NCI-H2196 treated with DMSO at 0.1 percent for 48 hours (cell line): ENCODE measurements around the gene CNKSR3.
A peak's percentile ranks its signal among the peaks of the same experiment; 100 is the strongest.
"Not testable (repeated sequence)": the region's sequence is repeated elsewhere in the genome, so short reads cannot be mapped to it uniquely, and the experiment has no call there.

Source experiments
- DNase-seq: peaks from one replicate; lab custom pipeline; 2025; ENCODE audit not compliant: unreplicated experiment; lab: John Stamatoyannopoulos, UW

Gene CNKSR3

GRCh38 chr6:154510144-154510905 lies at the start of gene CNKSR3:
Gene CNKSR3, minus strand, starts transcription at chr6:154510685. Its CDS starts 571 bp downstream, at chr6:154510114.
- DNase-seq, result peak; percentile 85

GRCh38 chr6:154558984-154559383 lies 48.5 kb upstream of the CNKSR3 start:
- no peak for DNase-seq

- DNase-seq, result no peak
Observed at GRCh38 chr6:154558513-154558912, 48.0 kb upstream of the CNKSR3 start.

DNA sequence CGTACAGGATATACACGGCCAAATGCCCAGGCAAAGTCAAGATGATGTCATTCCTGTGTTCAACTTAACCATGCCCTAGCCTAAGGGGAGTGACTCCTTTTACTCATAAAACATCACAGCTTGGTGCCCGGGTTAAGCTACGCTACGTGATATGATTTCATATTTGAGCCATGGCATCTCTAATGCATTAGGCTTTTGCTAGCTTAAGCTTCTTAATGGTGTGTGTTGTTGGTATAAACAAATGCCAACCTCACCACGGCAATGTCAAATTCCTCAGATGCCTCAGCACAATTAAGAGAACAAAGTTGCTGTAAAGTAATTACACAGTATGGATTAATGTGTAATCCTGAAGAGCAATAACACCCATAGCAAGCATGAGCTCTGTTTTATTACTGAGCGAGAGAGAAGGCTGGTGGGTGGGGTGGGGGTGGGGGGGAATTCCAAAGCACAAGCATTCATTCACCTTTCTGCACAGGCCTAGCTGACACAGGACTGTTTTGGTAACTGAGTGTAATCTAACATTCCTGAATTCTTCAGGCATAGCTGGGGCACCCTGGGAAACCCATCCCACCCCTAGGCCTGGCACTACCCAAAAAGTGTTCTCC lies 44.7 kb upstream of the CNKSR3 start:
- DNase-seq, result no peak

DNA sequence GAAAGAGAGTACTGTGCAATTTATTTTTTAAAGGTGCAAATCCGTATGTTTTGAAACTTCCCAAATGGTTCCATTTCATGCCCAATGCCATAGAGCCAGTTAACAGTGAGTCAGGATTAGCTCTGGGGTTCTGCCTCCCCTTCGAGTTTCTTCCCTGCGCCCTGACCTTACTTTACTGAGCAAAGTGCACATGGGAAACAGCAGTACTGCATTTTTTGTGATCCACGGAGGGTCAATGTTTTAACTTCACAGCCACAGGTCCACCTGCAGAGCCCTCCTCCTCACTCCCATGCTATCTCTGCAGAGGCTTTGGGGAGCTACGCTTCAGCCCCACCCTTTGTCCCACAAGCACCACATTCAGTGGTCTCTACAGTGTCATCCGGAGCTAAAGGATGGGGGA lies 44.0 kb upstream of the CNKSR3 start:
- DNase-seq, result no peak

DNA sequence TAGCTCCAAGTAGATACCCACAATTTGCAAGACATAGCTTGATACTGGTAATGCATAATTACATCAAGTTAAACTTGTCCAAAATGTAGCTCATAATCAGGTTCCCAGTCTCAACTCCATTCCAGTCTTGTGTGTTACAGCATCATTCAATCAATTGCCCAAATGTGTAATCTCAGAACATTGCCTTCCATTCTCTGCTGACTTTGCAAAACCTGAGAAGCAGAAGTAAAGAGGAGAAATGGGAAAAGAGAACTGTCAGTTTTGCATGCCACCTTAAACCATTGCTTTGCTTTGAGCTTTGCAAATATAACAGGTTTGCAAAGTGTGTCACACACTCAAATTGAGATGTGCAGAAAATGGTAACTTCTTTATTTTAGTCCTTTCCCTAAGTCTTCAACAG lies 40.3 kb upstream of the CNKSR3 start:
- no peak for DNase-seq

- no peak for DNase-seq
Observed at GRCh38 chr6:154549179-154549578, 38.7 kb upstream of the CNKSR3 start.

DNA sequence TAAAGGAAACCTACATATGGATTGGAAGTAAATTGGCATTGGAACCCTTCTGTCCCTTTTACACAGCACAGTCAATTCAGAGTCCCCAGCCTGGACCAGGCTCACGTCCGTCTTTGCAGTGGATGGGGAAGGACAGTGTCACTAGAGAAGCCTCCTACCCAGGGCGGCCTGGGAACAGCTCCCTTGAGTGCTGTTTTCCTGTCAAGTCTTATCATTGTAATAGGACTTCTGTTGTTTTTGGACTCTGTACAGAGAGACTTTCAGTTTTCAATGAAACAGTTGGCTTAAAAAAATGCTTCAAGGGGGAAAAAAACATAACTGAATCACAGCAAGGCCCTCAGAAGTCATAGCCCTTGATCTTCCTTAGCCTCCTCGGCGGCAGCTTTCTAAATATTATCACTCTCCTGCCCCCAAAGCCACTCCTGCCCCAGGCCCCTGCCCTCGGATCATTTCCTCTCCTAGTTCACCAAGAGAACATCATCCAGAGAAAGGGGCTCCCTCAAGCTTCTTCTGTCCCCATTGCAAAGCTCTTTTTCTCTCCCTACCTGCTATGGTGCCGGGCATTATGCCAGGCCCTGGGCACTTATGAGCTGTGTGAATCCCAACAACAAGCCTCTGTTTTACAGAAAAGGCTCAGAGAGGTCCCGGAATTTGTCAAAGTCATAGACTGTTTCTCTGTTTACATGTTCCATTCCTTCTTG lies 37.8 kb upstream of the CNKSR3 start:
- peak; percentile 22 for DNase-seq

- DNase-seq, result no peak
Observed at GRCh38 chr6:154543628-154544027, 33.1 kb upstream of the CNKSR3 start.

- DNase-seq, result no peak
Observed at GRCh38 chr6:154542747-154543146, 32.3 kb upstream of the CNKSR3 start.

GRCh38 chr6:154541837-154542236 lies 31.4 kb upstream of the CNKSR3 start:
- DNase-seq, result not testable (repeated sequence)

DNA sequence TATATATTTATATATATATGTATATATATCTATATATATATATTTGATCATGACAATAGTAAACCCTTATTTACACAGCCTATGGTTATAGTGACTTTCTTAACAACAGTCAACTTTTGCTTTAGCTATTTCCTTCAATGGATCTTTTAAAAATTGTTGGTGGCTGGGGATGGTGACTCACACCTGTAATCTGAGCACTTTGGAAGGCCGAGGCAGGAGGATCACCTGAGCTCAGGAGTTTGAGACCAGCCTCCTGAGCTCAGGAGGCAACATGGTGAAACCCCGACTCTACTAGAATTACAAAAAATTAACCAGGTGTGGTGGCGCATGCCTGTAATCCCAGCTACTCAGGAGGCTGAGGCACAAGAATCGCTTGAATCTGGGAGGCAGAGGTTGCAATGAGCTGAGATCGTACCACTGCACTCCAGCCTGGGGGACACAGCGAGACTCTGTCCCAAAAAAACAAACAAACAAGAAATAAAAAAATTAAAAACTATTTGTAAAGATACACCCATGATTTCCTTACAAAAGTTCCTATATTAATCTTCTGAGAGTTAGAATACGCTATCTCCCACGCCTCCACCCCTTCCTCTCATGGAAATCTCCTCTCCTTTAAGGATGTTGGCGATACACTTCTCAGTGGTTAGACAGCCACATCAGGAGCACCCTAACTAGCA lies 29.2 kb upstream of the CNKSR3 start:
- no peak for DNase-seq

DNA sequence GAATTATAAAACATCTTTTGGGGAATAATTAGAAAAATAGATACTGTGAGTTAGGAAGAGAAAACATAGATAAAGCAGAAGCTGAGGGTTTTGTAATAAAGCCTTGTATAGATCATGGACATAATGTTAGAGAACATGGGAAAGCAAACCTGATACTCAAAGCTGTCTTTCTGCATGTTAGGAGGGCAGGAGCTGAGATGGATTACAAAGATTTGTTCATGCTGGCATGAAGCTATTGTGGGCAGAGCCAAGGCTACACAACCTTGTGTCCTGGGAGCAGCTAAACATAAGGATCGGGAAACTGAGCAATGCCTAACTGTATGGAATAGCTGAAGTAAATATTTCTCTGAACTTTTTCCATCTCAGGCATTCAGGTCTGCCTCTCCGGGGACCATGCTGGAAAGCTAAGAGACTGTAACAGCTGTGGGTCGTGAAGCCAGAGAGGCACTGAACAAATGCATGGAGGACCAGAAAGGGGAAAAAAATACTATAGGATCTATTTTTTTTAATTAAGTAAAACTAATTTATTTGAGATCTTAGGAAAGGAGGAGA lies 28.2 kb upstream of the CNKSR3 start:
- no peak for DNase-seq

GRCh38 chr6:154537511-154538325 lies 27.2 kb upstream of the CNKSR3 start:
- no peak for DNase-seq

GRCh38 chr6:154536999-154537398 lies 26.5 kb upstream of the CNKSR3 start:
- no peak for DNase-seq

- DNase-seq, result no peak
Observed at GRCh38 chr6:154536255-154536654, 25.8 kb upstream of the CNKSR3 start.

DNA sequence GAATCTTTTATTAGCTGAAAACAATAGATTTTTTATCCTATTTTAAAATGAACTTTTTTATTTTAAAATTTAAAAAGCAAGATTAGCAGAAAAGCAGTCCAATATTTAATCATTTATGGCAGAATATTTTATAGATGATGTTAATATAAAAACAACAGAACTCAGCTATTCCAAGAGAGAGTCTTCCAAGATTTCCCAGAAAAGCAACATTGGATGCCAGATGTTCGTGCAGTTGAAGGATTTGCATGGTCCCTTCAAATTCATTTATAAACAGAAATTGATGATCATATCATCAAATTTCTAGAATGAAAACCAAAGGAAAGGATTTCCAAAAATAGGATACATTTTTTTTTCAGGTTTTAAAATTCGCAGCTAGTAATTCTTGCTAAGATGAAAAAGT lies 25.4 kb upstream of the CNKSR3 start:
- no peak for DNase-seq

GRCh38 chr6:154535147-154535546 lies 24.7 kb upstream of the CNKSR3 start:
- DNase-seq, result no peak

GRCh38 chr6:154534531-154534930 lies 24.0 kb upstream of the CNKSR3 start:
- no peak for DNase-seq

- no peak for DNase-seq
Observed at GRCh38 chr6:154532426-154532825, 21.9 kb upstream of the CNKSR3 start.
